HG02623 (cell line): ENCODE data around the gene SIK1.
"Not testable (repeated sequence)": the region's sequence is repeated elsewhere in the genome, so short reads cannot be mapped to it uniquely, and the experiment has no call there.

ENCODE experiments used
- ATAC-seq: cut with Tn5 transposase; IDR thresholded peaks from one replicate; pipeline ENCODE4 v1.9.1; 2021; ENCODE audit warnings: moderate library complexity; ENCODE audit not compliant: unreplicated experiment

SIK1 gene

GRCh38 chr21:43440835-43441727, 14.2 kb upstream of the SIK1 start:
- not testable (repeated sequence) for ATAC-seq

- not testable (repeated sequence) for ATAC-seq
Observed at GRCh38 chr21:43439316-43440075, 12.6 kb upstream of the SIK1 start.

GRCh38 chr21:43436272-43436671, 9.3 kb upstream of the SIK1 start:
- not testable (repeated sequence) for ATAC-seq

- not testable (repeated sequence) for ATAC-seq
Observed at GRCh38 chr21:43433340-43434136, 6.6 kb upstream of the SIK1 start.

GRCh38 chr21:43430830-43431416, 4.0 kb upstream of the SIK1 start:
- ATAC-seq = not testable (repeated sequence)

GRCh38 chr21:43428964-43429363, 2.0 kb upstream of the SIK1 start:
- not testable (repeated sequence) for ATAC-seq

- ATAC-seq = peak; percentile 76
Observed at GRCh38 chr21:43427242-43427559, 270 bp upstream of the SIK1 start.

GRCh38 chr21:43426004-43426403, 927 bp downstream of the SIK1 start:
- ATAC-seq = not testable (repeated sequence)

GRCh38 chr21:43419475-43419874, 7.5 kb downstream of the SIK1 start:
- ATAC-seq = not testable (repeated sequence)

- not testable (repeated sequence) for ATAC-seq
Observed at GRCh38 chr21:43414576-43414975, 12.4 kb downstream of the SIK1 start.

GRCh38 chr21:43412020-43412788, 14.7 kb downstream of the SIK1 start:
- ATAC-seq = not testable (repeated sequence)

- not testable (repeated sequence) for ATAC-seq
Observed at GRCh38 chr21:43410456-43411068, 16.4 kb downstream of the SIK1 start.

GRCh38 chr21:43407139-43407538, 19.8 kb downstream of the SIK1 start:
- not testable (repeated sequence) for ATAC-seq

- ATAC-seq = not testable (repeated sequence)
Observed at GRCh38 chr21:43404450-43404849, 22.5 kb downstream of the SIK1 start.

- not testable (repeated sequence) for ATAC-seq
Observed at GRCh38 chr21:43403651-43404430, 23.1 kb downstream of the SIK1 start.

GRCh38 chr21:43401125-43401524, 25.8 kb downstream of the SIK1 start:
- ATAC-seq = not testable (repeated sequence)

GRCh38 chr21:43399595-43400015, 27.3 kb downstream of the SIK1 start:
- not testable (repeated sequence) for ATAC-seq

GRCh38 chr21:43399136-43399535, 27.8 kb downstream of the SIK1 start:
- not testable (repeated sequence) for ATAC-seq

- not testable (repeated sequence) for ATAC-seq
Observed at GRCh38 chr21:43398533-43398932, 28.4 kb downstream of the SIK1 start.
